C4-2B (cell line): Measurements from ENCODE around the gene DDOST.

Experiments
- ZFX ChIP-seq: fragments of 450-650 bp; IDR thresholded peaks from 2 replicates; pipeline ENCODE4 v1.6.1; 2017
- TF ChIP-seq, protein P1 (sequence below): fragments of 450-650 bp; conservative IDR thresholded peaks from 2 replicates; pipeline ENCODE4 v1.5.1; 2017; ENCODE audit warnings: mild to moderate bottlenecking

DNA sequence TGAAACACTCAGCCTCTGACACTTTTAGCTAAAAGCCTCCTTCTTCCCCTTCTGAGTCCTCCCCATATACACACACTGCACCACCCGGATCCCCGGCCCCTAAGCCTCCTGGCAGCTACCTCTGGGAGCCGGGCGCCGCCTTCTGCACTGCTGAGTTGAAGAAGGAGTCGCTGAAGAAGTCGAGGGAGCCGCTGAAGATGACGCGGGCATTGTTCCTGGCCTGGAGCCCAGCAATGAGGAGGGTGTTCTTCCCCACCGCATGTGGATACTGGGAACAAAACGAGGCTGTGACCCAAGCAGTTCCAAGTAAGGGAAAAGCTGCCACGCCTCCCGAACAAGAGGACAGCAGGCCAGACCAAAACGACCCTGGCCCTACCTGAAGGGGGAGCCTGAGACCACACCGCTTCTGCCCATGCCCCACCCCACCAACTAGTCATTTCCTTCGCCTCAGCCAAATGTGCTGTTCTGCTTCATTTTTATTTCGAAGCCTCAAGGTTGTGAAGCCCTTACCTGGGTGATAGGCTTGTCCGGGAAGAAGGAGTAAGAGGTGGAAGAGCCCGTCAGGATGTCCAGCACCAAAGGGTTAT, 7.0 kb downstream of the DDOST start:
- TF ChIP-seq, protein P1, sequence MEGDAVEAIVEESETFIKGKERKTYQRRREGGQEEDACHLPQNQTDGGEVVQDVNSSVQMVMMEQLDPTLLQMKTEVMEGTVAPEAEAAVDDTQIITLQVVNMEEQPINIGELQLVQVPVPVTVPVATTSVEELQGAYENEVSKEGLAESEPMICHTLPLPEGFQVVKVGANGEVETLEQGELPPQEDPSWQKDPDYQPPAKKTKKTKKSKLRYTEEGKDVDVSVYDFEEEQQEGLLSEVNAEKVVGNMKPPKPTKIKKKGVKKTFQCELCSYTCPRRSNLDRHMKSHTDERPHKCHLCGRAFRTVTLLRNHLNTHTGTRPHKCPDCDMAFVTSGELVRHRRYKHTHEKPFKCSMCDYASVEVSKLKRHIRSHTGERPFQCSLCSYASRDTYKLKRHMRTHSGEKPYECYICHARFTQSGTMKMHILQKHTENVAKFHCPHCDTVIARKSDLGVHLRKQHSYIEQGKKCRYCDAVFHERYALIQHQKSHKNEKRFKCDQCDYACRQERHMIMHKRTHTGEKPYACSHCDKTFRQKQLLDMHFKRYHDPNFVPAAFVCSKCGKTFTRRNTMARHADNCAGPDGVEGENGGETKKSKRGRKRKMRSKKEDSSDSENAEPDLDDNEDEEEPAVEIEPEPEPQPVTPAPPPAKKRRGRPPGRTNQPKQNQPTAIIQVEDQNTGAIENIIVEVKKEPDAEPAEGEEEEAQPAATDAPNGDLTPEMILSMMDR: no peak
- TF ChIP-seq ZFX: no peak
